HEK293 (cell line): Measurements from ENCODE around the gene MYRIP.

ENCODE experiments used
- CTCF ChIA-PET: fragments of 350-600 bp; formaldehyde crosslinking; extraction: SDS; loops from one replicate; lab custom pipeline; 2021; ENCODE audit warnings: antibody characterized with exemption; lab: Yijun Ruan, JAX
- POLR2A ChIA-PET: fragments of 300-600 bp; formaldehyde crosslinking; extraction: SDS; loops from one replicate; lab custom pipeline; 2020; ENCODE audit warnings: antibody characterized with exemption, inconsistent platforms; lab: Yijun Ruan, JAX
- H3K27ac ChIP-seq: fragments of 200-500 bp; sonication (Bioruptor generic); 2 replicates; pipeline ENCODE4 v1.5.1; 2014; ENCODE audit warnings: low read depth, low read length, control low read depth, inconsistent platforms; ENCODE audit errors: extremely low read depth
- H3K36me3 ChIP-seq, 2 experiments: fragments of 200-500 bp in 1 of 2; sonication (Bioruptor generic) in 1 of 2; 1 replicate in 1 of 2; 2 replicates in 1 of 2; pipeline ENCODE4 v1.5.1; 2014 to 2017; ENCODE audit warnings: inconsistent platforms in 2 of 2, low read length in 2 of 2; ENCODE audit not compliant: control insufficient read depth in 2 of 2, insufficient read depth in 1 of 2
- H3K4me1 ChIP-seq: fragments of 200-500 bp; sonication (Bioruptor generic); 2 replicates; pipeline ENCODE4 v1.5.1; 2014; ENCODE audit warnings: mild to moderate bottlenecking, low read length, inconsistent platforms; ENCODE audit not compliant: control insufficient read depth, insufficient read depth
- H3K4me3 ChIP-seq: 2 replicates; pipeline ENCODE4 v1.5.1; 2011; ENCODE audit warnings: low read depth, mild to moderate bottlenecking, control low read depth, low read length, moderate library complexity
- H3K9me3 ChIP-seq: fragments of 200-500 bp; sonication (Bioruptor generic); 2 replicates; pipeline ENCODE4 v1.5.1; 2014; ENCODE audit warnings: low read depth, low read length, inconsistent platforms; ENCODE audit not compliant: control insufficient read depth, insufficient read depth
- KLF16 ChIP-seq: fragments of 450-650 bp; formaldehyde crosslinking; IDR thresholded peaks from 2 replicates; pipeline ENCODE4 v1.5.1; 2017; ENCODE audit warnings: missing biosample characterization, missing genetic modification characterization
- SCRT1 ChIP-seq: fragments of 450-650 bp; formaldehyde crosslinking; IDR thresholded peaks from 2 replicates; pipeline ENCODE4 v1.5.1; 2016; ENCODE audit warnings: missing biosample characterization, missing genetic modification characterization, borderline replicate concordance
- SP7 ChIP-seq: fragments of 450-650 bp; formaldehyde crosslinking; IDR thresholded peaks from 2 replicates; pipeline ENCODE4 v1.5.1; 2016; ENCODE audit warnings: missing biosample characterization, missing genetic modification characterization
- ZBTB20 ChIP-seq: fragments of 450-650 bp; formaldehyde crosslinking; IDR thresholded peaks from 2 replicates; pipeline ENCODE4 v1.5.1; 2016; ENCODE audit warnings: missing biosample characterization, missing genetic modification characterization
- ZNF274 ChIP-seq, 2 experiments: fragments of 200-500 bp in 1 of 2; fragments of 450-650 bp in 1 of 2; sonication (Bioruptor generic) in 1 of 2; formaldehyde crosslinking in 1 of 2; IDR thresholded peaks; 2 replicates each; pipeline versions ENCODE4 v1.5.1 to v1.6.1; 2014 to 2016; ENCODE audit warnings: borderline replicate concordance in 1 of 2, inconsistent platforms in 1 of 2, low read length in 1 of 2, missing biosample characterization in 1 of 2, missing genetic modification characterization in 1 of 2
- ZNF292 ChIP-seq: fragments of 450-650 bp; formaldehyde crosslinking; IDR thresholded peaks from 2 replicates; pipeline ENCODE4 v1.5.1; 2016; ENCODE audit warnings: low read depth, missing biosample characterization, missing genetic modification characterization, borderline replicate concordance
- ZNF366 ChIP-seq: fragments of 450-650 bp; formaldehyde crosslinking; conservative IDR thresholded peaks from 2 replicates; pipeline ENCODE4 v1.5.1; 2016; ENCODE audit warnings: missing biosample characterization, missing genetic modification characterization
- ZNF530 ChIP-seq: fragments of 450-650 bp; formaldehyde crosslinking; IDR thresholded peaks from 2 replicates; pipeline ENCODE4 v1.5.1; 2016; ENCODE audit warnings: low read depth, missing biosample characterization, missing genetic modification characterization
- ZNF585B ChIP-seq: fragments of 450-650 bp; formaldehyde crosslinking; IDR thresholded peaks from 2 replicates; pipeline ENCODE4 v1.5.1; 2016; ENCODE audit warnings: missing biosample characterization, missing genetic modification characterization
- ZNF837 ChIP-seq: fragments of 450-650 bp; formaldehyde crosslinking; IDR thresholded peaks from 2 replicates; pipeline ENCODE4 v1.5.1; 2016; ENCODE audit warnings: missing biosample characterization, missing genetic modification characterization
- ZSCAN16 ChIP-seq: fragments of 450-650 bp; formaldehyde crosslinking; IDR thresholded peaks from 2 replicates; pipeline ENCODE4 v1.5.1; 2016; ENCODE audit warnings: missing biosample characterization, missing genetic modification characterization
- TF ChIP-seq, protein P1 (sequence below): fragments of 450-650 bp; formaldehyde crosslinking; IDR thresholded peaks from 2 replicates; pipeline ENCODE4 v1.5.1; 2017; ENCODE audit warnings: missing biosample characterization, mild to moderate bottlenecking, missing genetic modification characterization, moderate library complexity
- TF ChIP-seq, protein P2 (sequence below): fragments of 450-650 bp; formaldehyde crosslinking; IDR thresholded peaks from 2 replicates; pipeline ENCODE4 v1.5.1; 2016; ENCODE audit warnings: missing biosample characterization, missing genetic modification characterization
- TF ChIP-seq, protein P3 (sequence below): fragments of 450-650 bp; formaldehyde crosslinking; IDR thresholded peaks from 2 replicates; pipeline ENCODE4 v1.5.1; 2016; ENCODE audit warnings: missing biosample characterization, missing genetic modification characterization
- TF ChIP-seq, protein P4 (sequence below): fragments of 450-650 bp; formaldehyde crosslinking; IDR thresholded peaks from 2 replicates; pipeline ENCODE4 v1.5.1; 2017; ENCODE audit warnings: missing biosample characterization, missing genetic modification characterization
- TF ChIP-seq, protein P5 (sequence below): fragments of 450-650 bp; formaldehyde crosslinking; IDR thresholded peaks from 2 replicates; pipeline ENCODE4 v1.5.1; 2016; ENCODE audit warnings: missing biosample characterization, missing genetic modification characterization
- TF ChIP-seq, protein P6 (sequence below): fragments of 450-650 bp; formaldehyde crosslinking; IDR thresholded peaks from 2 replicates; pipeline ENCODE4 v1.5.1; 2016; ENCODE audit warnings: missing biosample characterization, missing genetic modification characterization
- TF ChIP-seq, protein P7 (sequence below): fragments of 450-650 bp; formaldehyde crosslinking; IDR thresholded peaks from 2 replicates; pipeline ENCODE4 v1.5.1; 2016; ENCODE audit warnings: missing biosample characterization, missing genetic modification characterization, borderline replicate concordance

The MYRIP gene

DNA sequence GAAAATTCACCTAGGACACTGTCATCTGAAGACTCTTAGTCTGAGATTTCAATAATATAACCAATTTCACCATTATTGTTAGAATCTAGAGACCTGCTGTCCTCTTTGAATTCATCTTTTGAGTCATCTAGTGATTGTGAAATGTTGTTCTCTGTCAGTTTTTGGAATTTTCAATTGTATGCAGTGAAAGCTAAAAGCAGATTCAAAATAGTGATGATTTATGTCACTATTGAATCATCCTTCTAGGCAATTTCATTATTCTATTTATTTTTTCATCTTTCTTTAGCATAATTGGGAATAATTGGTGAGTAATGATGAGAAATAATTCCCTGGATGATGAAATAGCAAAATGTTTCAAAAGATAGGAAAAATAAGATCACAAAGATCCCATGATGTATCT, 398.4 kb downstream of the MYRIP start:
- POLR2A ChIA-PET, result no interaction called here
- H3K9me3 ChIP-seq, result no peaks in the 10 kb centered on the region
- no peak for TF ChIP-seq ZSCAN16 (tag by site-specific recombination)
- TF ChIP-seq SP7 (tag by site-specific recombination), result no peak
- TF ChIP-seq, protein P1, sequence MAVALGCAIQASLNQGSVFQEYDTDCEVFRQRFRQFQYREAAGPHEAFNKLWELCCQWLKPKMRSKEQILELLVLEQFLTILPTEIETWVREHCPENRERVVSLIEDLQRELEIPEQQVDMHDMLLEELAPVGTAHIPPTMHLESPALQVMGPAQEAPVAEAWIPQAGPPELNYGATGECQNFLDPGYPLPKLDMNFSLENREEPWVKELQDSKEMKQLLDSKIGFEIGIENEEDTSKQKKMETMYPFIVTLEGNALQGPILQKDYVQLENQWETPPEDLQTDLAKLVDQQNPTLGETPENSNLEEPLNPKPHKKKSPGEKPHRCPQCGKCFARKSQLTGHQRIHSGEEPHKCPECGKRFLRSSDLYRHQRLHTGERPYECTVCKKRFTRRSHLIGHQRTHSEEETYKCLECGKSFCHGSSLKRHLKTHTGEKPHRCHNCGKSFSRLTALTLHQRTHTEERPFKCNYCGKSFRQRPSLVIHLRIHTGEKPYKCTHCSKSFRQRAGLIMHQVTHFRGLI (tag by site-specific recombination), result no peak
- TF ChIP-seq SCRT1 (tag by site-specific recombination), result no peak
- no peak for TF ChIP-seq ZNF585B
- TF ChIP-seq, all 188 proteins: peak for 0
- Histone ChIP-seq H3K27ac (no peak overlapping the region), H3K4me3 (no peak overlapping the region), H3K4me1 (no peaks in the 10 kb centered on the region), H3K36me3 (no peaks in the 10 kb centered on the region)
- CTCF ChIA-PET, result no interaction called here

DNA sequence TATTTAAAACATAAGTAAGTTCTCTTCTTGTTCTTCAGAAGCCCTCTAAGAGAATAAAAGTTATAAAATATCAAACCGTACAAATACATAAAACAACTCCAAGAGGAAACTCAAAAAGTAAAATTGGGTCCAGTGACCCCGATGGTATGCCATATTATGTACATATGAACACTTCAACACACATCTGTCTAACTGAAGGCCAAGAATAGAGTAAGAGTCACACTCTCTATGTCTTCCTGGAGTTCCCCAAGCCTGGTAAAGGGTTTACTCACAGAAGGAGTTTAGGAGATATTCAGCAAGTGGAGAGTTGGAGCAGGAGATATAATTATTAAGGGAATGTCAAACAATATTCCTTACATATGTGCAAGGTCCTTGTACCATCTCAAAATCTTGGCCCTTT, 398.8 kb downstream of the MYRIP start:
- CTCF ChIA-PET, result no interaction called here
- TF ChIP-seq ZNF292 (no peak), KLF16 (tag by site-specific recombination) (no peak)
- no peaks in the 10 kb centered on the region for H3K36me3 ChIP-seq
- no peak overlapping the region for H3K4me3 ChIP-seq
- no peaks in the 10 kb centered on the region for H3K9me3 ChIP-seq
- H3K27ac ChIP-seq, result no peak overlapping the region
- POLR2A ChIA-PET, result no interaction called here
- H3K4me1 ChIP-seq, result no peaks in the 10 kb centered on the region

DNA sequence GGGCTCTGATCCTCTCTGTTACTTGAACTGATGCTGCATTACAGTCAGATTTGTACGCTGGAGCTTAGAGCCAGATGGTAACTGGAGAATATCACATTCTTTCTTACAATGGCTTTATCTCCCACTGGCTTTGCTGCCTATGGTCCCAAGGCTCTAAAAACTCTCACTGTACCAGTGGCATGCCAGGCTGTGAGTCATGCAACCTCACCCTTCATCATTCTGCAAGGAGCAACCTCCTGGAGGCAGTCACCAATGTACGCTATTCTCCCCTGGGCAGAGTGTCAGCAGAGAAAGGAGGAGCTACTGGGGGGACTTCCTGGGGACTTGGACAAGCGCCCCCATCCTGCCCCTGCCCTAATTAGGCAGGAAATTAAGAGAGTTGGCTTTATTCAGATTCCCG, 402.2 kb downstream of the MYRIP start:
- Histone ChIP-seq H3K9me3 (no peaks in the 10 kb centered on the region), H3K4me3 (no peak overlapping the region), H3K27ac (no peak overlapping the region), H3K36me3 (no peaks in the 10 kb centered on the region), H3K4me1 (no peaks in the 10 kb centered on the region)
- ChIA-PET POLR2A (no interaction called here), CTCF (interaction anchor here (0.8 kb wide), 1 partner anchor 19 kb away, joined by 4 read pairs; no protein-coding TSS in a partner anchor)
- TF ChIP-seq, protein P2, sequence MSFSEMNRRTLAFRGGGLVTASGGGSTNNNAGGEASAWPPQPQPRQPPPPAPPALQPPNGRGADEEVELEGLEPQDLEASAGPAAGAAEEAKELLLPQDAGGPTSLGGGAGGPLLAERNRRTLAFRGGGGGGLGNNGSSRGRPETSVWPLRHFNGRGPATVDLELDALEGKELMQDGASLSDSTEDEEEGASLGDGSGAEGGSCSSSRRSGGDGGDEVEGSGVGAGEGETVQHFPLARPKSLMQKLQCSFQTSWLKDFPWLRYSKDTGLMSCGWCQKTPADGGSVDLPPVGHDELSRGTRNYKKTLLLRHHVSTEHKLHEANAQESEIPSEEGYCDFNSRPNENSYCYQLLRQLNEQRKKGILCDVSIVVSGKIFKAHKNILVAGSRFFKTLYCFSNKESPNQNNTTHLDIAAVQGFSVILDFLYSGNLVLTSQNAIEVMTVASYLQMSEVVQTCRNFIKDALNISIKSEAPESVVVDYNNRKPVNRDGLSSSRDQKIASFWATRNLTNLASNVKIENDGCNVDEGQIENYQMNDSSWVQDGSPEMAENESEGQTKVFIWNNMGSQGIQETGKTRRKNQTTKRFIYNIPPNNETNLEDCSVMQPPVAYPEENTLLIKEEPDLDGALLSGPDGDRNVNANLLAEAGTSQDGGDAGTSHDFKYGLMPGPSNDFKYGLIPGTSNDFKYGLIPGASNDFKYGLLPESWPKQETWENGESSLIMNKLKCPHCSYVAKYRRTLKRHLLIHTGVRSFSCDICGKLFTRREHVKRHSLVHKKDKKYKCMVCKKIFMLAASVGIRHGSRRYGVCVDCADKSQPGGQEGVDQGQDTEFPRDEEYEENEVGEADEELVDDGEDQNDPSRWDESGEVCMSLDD, result no peak
- TF ChIP-seq ZNF530 (tag by site-specific recombination) (no peak), ZNF366 (tag by site-specific recombination) (no peak), ZNF274 (IDR thresholded peaks at IDR 0.05; ENCODE audit: low read length) (no peak), ZNF274 (tag by site-specific recombination; IDR thresholded peaks at IDR 0.05; ENCODE audit: borderline replicate concordance) (no peak), ZBTB20 (tag by site-specific recombination) (no peak), ZNF837 (tag by site-specific recombination) (no peak)
- TF ChIP-seq, protein P3, sequence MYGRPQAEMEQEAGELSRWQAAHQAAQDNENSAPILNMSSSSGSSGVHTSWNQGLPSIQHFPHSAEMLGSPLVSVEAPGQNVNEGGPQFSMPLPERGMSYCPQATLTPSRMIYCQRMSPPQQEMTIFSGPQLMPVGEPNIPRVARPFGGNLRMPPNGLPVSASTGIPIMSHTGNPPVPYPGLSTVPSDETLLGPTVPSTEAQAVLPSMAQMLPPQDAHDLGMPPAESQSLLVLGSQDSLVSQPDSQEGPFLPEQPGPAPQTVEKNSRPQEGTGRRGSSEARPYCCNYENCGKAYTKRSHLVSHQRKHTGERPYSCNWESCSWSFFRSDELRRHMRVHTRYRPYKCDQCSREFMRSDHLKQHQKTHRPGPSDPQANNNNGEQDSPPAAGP (tag by site-specific recombination), result no peak
- TF ChIP-seq, protein P4, sequence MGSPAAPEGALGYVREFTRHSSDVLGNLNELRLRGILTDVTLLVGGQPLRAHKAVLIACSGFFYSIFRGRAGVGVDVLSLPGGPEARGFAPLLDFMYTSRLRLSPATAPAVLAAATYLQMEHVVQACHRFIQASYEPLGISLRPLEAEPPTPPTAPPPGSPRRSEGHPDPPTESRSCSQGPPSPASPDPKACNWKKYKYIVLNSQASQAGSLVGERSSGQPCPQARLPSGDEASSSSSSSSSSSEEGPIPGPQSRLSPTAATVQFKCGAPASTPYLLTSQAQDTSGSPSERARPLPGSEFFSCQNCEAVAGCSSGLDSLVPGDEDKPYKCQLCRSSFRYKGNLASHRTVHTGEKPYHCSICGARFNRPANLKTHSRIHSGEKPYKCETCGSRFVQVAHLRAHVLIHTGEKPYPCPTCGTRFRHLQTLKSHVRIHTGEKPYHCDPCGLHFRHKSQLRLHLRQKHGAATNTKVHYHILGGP, result no peak
- TF ChIP-seq, protein P5, sequence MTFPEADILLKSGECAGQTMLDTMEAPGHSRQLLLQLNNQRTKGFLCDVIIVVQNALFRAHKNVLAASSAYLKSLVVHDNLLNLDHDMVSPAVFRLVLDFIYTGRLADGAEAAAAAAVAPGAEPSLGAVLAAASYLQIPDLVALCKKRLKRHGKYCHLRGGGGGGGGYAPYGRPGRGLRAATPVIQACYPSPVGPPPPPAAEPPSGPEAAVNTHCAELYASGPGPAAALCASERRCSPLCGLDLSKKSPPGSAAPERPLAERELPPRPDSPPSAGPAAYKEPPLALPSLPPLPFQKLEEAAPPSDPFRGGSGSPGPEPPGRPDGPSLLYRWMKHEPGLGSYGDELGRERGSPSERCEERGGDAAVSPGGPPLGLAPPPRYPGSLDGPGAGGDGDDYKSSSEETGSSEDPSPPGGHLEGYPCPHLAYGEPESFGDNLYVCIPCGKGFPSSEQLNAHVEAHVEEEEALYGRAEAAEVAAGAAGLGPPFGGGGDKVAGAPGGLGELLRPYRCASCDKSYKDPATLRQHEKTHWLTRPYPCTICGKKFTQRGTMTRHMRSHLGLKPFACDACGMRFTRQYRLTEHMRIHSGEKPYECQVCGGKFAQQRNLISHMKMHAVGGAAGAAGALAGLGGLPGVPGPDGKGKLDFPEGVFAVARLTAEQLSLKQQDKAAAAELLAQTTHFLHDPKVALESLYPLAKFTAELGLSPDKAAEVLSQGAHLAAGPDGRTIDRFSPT, result no peak
- TF ChIP-seq, protein P6, sequence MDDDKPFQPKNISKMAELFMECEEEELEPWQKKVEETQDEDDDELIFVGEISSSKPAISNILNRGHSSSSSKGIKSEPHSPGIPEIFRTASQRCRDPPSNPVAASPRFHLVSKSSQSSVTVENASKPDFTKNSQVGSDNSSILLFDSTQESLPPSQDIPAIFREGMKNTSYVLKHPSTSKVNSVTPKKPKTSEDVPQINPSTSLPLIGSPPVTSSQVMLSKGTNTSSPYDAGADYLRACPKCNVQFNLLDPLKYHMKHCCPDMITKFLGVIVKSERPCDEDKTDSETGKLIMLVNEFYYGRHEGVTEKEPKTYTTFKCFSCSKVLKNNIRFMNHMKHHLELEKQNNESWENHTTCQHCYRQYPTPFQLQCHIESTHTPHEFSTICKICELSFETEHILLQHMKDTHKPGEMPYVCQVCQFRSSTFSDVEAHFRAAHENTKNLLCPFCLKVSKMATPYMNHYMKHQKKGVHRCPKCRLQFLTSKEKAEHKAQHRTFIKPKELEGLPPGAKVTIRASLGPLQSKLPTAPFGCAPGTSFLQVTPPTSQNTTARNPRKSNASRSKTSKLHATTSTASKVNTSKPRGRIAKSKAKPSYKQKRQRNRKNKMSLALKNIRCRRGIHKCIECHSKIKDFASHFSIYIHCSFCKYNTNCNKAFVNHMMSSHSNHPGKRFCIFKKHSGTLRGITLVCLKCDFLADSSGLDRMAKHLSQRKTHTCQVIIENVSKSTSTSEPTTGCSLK (tag by site-specific recombination), result no peak
- TF ChIP-seq, protein P7, sequence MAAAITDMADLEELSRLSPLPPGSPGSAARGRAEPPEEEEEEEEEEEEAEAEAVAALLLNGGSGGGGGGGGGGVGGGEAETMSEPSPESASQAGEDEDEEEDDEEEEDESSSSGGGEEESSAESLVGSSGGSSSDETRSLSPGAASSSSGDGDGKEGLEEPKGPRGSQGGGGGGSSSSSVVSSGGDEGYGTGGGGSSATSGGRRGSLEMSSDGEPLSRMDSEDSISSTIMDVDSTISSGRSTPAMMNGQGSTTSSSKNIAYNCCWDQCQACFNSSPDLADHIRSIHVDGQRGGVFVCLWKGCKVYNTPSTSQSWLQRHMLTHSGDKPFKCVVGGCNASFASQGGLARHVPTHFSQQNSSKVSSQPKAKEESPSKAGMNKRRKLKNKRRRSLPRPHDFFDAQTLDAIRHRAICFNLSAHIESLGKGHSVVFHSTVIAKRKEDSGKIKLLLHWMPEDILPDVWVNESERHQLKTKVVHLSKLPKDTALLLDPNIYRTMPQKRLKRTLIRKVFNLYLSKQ (tag by site-specific recombination), result no peak
